HepG2 (cell line): Measurements from ENCODE around the gene SART1. TPM values are rescaled to one million over a fixed set of nuclear protein-coding genes. Genes with fewer than 3 reads are reported as not detected.

Source experiments
- CAMTA2 ChIP-seq: sonication (generic); formaldehyde crosslinking; IDR thresholded peaks from 2 replicates; pipeline ENCODE4 v1.4.0; 2020; ENCODE audit warnings: mild to moderate bottlenecking, missing genetic modification reagents, borderline replicate concordance
- CBX5 ChIP-seq: sonication (generic); formaldehyde crosslinking; IDR thresholded peaks from 2 replicates; pipeline ENCODE4 v1.4.0; 2020; ENCODE audit warnings: missing genetic modification reagents, borderline replicate concordance
- CHCHD3 ChIP-seq: sonication (generic); formaldehyde crosslinking; IDR thresholded peaks from 2 replicates; pipeline ENCODE4 v1.8.0; 2022; ENCODE audit warnings: mild to moderate bottlenecking, missing genetic modification reagents, moderate library complexity
- ERF ChIP-seq: IDR thresholded peaks from 2 replicates; pipeline ENCODE4 v1.6.1; 2018; ENCODE audit warnings: missing biosample characterization, missing genetic modification reagents
- GLI4 ChIP-seq: sonication (generic); formaldehyde crosslinking; IDR thresholded peaks from 2 replicates; pipeline ENCODE4 v1.5.1; 2020; ENCODE audit warnings: missing genetic modification reagents, mild to moderate bottlenecking, moderate library complexity, borderline replicate concordance
- LCORL ChIP-seq, 2 experiments: fragments of 450-650 bp in 1 of 2; sonication (generic) in 1 of 2; formaldehyde crosslinking in 1 of 2; IDR thresholded peaks; 2 replicates each; pipeline versions ENCODE4 v1.5.0 to v1.6.1; 2017 to 2020; ENCODE audit warnings: antibody characterized with exemption in 1 of 2, missing genetic modification reagents in 1 of 2
- MEF2D ChIP-seq: sonication (generic); formaldehyde crosslinking; IDR thresholded peaks from 2 replicates; pipeline ENCODE4 v1.5.1; 2020; ENCODE audit warnings: mild to moderate bottlenecking, missing genetic modification reagents
- MIXL1 ChIP-seq: IDR thresholded peaks from 2 replicates; pipeline ENCODE4 v1.6.1; 2016
- NCOA5 ChIP-seq: sonication (generic); formaldehyde crosslinking; IDR thresholded peaks from 2 replicates; pipeline ENCODE4 v1.4.0; 2020; ENCODE audit warnings: missing genetic modification reagents
- NFKBIZ ChIP-seq: IDR thresholded peaks from 2 replicates; pipeline ENCODE4 v1.6.1; 2018; ENCODE audit warnings: missing genetic modification reagents, missing compliant biosample characterization
- NFRKB ChIP-seq: fragments of 450-650 bp; IDR thresholded peaks from 2 replicates; pipeline ENCODE4 v1.6.1; 2017
- PHF21A ChIP-seq: sonication (generic); formaldehyde crosslinking; IDR thresholded peaks from 2 replicates; pipeline ENCODE4 v1.5.0; 2020; ENCODE audit warnings: mild to moderate bottlenecking, missing genetic modification reagents
- PHF5A ChIP-seq: IDR thresholded peaks from one replicate; pipeline ENCODE4 v1.6.1; 2018; ENCODE audit warnings: low read depth, missing genetic modification reagents; ENCODE audit not compliant: unreplicated experiment
- SMARCC2 ChIP-seq: fragments of 450-650 bp; IDR thresholded peaks from 2 replicates; pipeline ENCODE4 v1.6.1; 2017; ENCODE audit warnings: antibody characterized with exemption, mild to moderate bottlenecking
- SOX5 ChIP-seq: IDR thresholded peaks from 2 replicates; pipeline ENCODE4 v1.6.1; 2016; ENCODE audit warnings: borderline replicate concordance
- TSC22D2 ChIP-seq: sonication (generic); formaldehyde crosslinking; IDR thresholded peaks from 2 replicates; pipeline ENCODE4 v1.5.1; 2020; ENCODE audit warnings: missing genetic modification reagents, mild to moderate bottlenecking, borderline replicate concordance
- ZNF547 ChIP-seq: sonication (generic); formaldehyde crosslinking; IDR thresholded peaks from 2 replicates; pipeline ENCODE4 v1.5.1; 2020; ENCODE audit warnings: mild to moderate bottlenecking, missing genetic modification reagents
- ZNF570 ChIP-seq: sonication (generic); formaldehyde crosslinking; IDR thresholded peaks from 2 replicates; pipeline ENCODE4 v1.4.0; 2020; ENCODE audit warnings: mild to moderate bottlenecking, missing genetic modification reagents, borderline replicate concordance
- ZNF703 ChIP-seq: sonication (generic); formaldehyde crosslinking; IDR thresholded peaks from 2 replicates; pipeline ENCODE4 v1.5.1; 2020; ENCODE audit warnings: missing genetic modification reagents, mild to moderate bottlenecking, moderate library complexity, borderline replicate concordance
- ZNF761 ChIP-seq: sonication (generic); formaldehyde crosslinking; conservative IDR thresholded peaks from 2 replicates; pipeline ENCODE4 v1.4.0; 2020; ENCODE audit warnings: mild to moderate bottlenecking, missing genetic modification reagents
- ZNF768 ChIP-seq: sonication (generic); formaldehyde crosslinking; IDR thresholded peaks from 2 replicates; pipeline ENCODE4 v1.4.0; 2020; ENCODE audit warnings: missing genetic modification reagents
- ZNF776 ChIP-seq: sonication (generic); formaldehyde crosslinking; IDR thresholded peaks from 2 replicates; pipeline ENCODE4 v1.4.0; 2020; ENCODE audit warnings: mild to moderate bottlenecking, missing genetic modification reagents
- ZNF816 ChIP-seq: sonication (generic); formaldehyde crosslinking; IDR thresholded peaks from 2 replicates; pipeline ENCODE4 v1.8.0; 2022; ENCODE audit warnings: missing genetic modification reagents, mild to moderate bottlenecking, borderline replicate concordance
- ZNF83 ChIP-seq: sonication (generic); formaldehyde crosslinking; IDR thresholded peaks from 2 replicates; pipeline ENCODE4 v1.4.0; 2020; ENCODE audit warnings: missing genetic modification reagents, mild to moderate bottlenecking, borderline replicate concordance
- polyA plus RNA-seq, 8 experiments: library from polyadenylated mRNA; depleted of rRNA in 3 of 8; stranded (reverse) in 7 of 8; unstranded in 1 of 8; fragments of >200 nt; fragmentation: Illumina TruSeq in 4 of 8; extraction: Trizol in 4 of 8; gene quantifications; 2 replicates each; pipeline versions ENCODE4 v1.2.1 to v1.2.3, GENCODE V29; 2011 to 2016; ENCODE audit warnings: low read depth in 4 of 8, missing spikeins in 1 of 8, mixed read lengths in 1 of 8; ENCODE audit not compliant: insufficient read depth in 1 of 8
- total RNA-seq, 5 experiments: library from RNA; depleted of rRNA; stranded (reverse); fragments of >200 nt; fragmentation: Illumina TruSeq; extraction: Trizol; gene quantifications; 2 replicates each; pipeline ENCODE4 v1.2.3, GENCODE V29; 2016; ENCODE audit warnings: low read depth in 1 of 5
- TF ChIP-seq, protein P1 (sequence below): sonication (generic); formaldehyde crosslinking; IDR thresholded peaks from 2 replicates; pipeline ENCODE4 v1.4.0; 2020; ENCODE audit warnings: mild to moderate bottlenecking, missing genetic modification reagents
- TF ChIP-seq, protein P2 (sequence below): sonication (generic); formaldehyde crosslinking; IDR thresholded peaks from 2 replicates; pipeline ENCODE4 v1.9.0; 2021; ENCODE audit warnings: missing genetic modification reagents, borderline replicate concordance
- TF ChIP-seq, protein P3 (sequence below): sonication (generic); formaldehyde crosslinking; IDR thresholded peaks from 2 replicates; pipeline ENCODE4 v1.8.1; 2022; ENCODE audit warnings: low read depth, mild to moderate bottlenecking, missing genetic modification reagents

Gene SART1
- total and polyA plus RNA-seq, 2 of the 13 experiments (the other 11 are each of a cell fraction or from before 2014, with no cell fraction given): 11.3 to 22.5 TPM

DNA sequence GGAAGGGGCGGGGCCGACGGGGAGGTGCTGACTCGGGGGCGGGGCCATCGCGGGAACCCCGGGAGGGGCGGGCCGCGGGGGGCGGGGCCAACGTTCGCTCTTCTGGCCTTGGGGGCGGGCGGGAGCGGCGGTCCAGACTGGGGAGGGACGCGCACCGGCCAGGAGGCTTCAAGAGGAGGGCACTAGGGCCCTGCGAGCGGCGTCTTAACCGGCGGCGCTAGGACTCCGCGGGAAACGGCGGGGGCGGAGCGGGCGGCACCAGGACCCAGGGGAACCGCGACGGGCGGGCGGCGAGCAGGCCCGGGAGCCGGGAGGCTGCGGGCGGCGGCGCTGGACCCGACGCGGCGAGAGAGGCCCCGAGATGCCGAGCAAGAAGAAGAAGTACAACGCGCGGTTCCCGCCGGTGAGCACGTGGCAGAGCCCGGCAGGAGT is 42.4 kb upstream of the SART1 start, which contains the start of gene DRAP1 (continued):
- TF ChIP-seq NFKBIZ (CRISPR knock-in tag): no peak
- TF ChIP-seq LCORL (IDR thresholded peaks at IDR 0.05): no peak
- TF ChIP-seq LCORL (CRISPR knock-in tag; IDR thresholded peaks at IDR 0.05): no peak
- 0 out of 2 replicates have a peak, but pooled peaks have one; percentile 32 for TF ChIP-seq GLI4 (CRISPR knock-in tag)
- TF ChIP-seq MIXL1 (CRISPR knock-in tag): no peak; the same call in 1 of the 2 replicates
- TF ChIP-seq CBX5 (CRISPR knock-in tag): peak; percentile 95
- peak; percentile 72; the same call in 1 of the 2 replicates for TF ChIP-seq TSC22D2
- TF ChIP-seq ZNF816 (CRISPR knock-in tag): no peak
- TF ChIP-seq CAMTA2: no peak
- TF ChIP-seq ZNF703 (CRISPR knock-in tag): no peak
- no peak for TF ChIP-seq CHCHD3 (CRISPR knock-in tag)
- TF ChIP-seq ZNF768 (CRISPR knock-in tag): peak; percentile 81
- TF ChIP-seq, protein P1, sequence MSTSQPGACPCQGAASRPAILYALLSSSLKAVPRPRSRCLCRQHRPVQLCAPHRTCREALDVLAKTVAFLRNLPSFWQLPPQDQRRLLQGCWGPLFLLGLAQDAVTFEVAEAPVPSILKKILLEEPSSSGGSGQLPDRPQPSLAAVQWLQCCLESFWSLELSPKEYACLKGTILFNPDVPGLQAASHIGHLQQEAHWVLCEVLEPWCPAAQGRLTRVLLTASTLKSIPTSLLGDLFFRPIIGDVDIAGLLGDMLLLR: peak; percentile 76
- TF ChIP-seq NFRKB: no peak
- TF ChIP-seq, protein P2, sequence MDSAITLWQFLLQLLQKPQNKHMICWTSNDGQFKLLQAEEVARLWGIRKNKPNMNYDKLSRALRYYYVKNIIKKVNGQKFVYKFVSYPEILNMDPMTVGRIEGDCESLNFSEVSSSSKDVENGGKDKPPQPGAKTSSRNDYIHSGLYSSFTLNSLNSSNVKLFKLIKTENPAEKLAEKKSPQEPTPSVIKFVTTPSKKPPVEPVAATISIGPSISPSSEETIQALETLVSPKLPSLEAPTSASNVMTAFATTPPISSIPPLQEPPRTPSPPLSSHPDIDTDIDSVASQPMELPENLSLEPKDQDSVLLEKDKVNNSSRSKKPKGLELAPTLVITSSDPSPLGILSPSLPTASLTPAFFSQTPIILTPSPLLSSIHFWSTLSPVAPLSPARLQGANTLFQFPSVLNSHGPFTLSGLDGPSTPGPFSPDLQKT: no peak
- peak; percentile 92 for TF ChIP-seq PHF5A (CRISPR knock-in tag)
- TF ChIP-seq, protein P3, sequence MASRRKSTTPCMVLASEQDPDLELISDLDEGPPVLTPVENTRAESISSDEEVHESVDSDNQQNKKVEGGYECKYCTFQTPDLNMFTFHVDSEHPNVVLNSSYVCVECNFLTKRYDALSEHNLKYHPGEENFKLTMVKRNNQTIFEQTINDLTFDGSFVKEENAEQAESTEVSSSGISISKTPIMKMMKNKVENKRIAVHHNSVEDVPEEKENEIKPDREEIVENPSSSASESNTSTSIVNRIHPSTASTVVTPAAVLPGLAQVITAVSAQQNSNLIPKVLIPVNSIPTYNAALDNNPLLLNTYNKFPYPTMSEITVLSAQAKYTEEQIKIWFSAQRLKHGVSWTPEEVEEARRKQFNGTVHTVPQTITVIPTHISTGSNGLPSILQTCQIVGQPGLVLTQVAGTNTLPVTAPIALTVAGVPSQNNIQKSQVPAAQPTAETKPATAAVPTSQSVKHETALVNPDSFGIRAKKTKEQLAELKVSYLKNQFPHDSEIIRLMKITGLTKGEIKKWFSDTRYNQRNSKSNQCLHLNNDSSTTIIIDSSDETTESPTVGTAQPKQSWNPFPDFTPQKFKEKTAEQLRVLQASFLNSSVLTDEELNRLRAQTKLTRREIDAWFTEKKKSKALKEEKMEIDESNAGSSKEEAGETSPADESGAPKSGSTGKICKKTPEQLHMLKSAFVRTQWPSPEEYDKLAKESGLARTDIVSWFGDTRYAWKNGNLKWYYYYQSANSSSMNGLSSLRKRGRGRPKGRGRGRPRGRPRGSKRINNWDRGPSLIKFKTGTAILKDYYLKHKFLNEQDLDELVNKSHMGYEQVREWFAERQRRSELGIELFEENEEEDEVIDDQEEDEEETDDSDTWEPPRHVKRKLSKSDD (CRISPR knock-in tag): no peak
- TF ChIP-seq SOX5 (CRISPR knock-in tag): peak; percentile 57
- peak; percentile 57; the same call in 1 of the 2 replicates for TF ChIP-seq ZNF547 (CRISPR knock-in tag)
- TF ChIP-seq MEF2D: no peak; the same call in 1 of the 2 replicates
- peak; percentile 57; the same call in 1 of the 2 replicates for TF ChIP-seq ZNF761 (CRISPR knock-in tag)
- TF ChIP-seq ZNF83: 0 out of 2 replicates have a peak, but pooled peaks have one; percentile 61
- TF ChIP-seq PHF21A (CRISPR knock-in tag): peak; percentile 30; the same call in 1 of the 2 replicates
- TF ChIP-seq ZNF776: peak; percentile 85
- TF ChIP-seq NCOA5: no peak
- no peak for TF ChIP-seq ZNF570 (CRISPR knock-in tag)
- peak; percentile 78 for TF ChIP-seq ERF (CRISPR knock-in tag)
- no peak for TF ChIP-seq SMARCC2
